ENCODE data around the gene CLEC17A.
"Not testable (repeated sequence)": the region's sequence is repeated elsewhere in the genome, so short reads cannot be mapped to it uniquely, and the experiment has no call there.

CLEC17A gene

DNA sequence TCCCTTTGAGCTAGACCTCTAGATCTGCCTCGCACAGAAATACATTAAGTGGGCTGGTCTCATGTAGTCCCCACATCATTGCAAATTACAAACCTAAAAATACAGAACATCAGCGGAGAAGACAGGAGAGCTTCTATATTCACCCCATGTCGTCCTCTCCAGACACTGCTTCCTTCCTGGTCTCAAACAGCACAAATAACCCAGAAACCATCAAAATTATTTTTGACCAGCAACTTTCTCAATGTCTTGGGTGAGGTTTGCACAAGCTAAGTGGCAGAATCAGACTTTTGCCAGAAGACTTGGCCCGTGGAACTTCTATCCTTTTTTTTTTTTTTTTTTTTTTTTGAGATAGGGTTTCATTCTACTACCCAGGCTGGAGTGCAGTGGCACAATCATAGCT is 28.2 kb downstream of the CLEC17A start:
- TF ChIP-seq, protein P1, sequence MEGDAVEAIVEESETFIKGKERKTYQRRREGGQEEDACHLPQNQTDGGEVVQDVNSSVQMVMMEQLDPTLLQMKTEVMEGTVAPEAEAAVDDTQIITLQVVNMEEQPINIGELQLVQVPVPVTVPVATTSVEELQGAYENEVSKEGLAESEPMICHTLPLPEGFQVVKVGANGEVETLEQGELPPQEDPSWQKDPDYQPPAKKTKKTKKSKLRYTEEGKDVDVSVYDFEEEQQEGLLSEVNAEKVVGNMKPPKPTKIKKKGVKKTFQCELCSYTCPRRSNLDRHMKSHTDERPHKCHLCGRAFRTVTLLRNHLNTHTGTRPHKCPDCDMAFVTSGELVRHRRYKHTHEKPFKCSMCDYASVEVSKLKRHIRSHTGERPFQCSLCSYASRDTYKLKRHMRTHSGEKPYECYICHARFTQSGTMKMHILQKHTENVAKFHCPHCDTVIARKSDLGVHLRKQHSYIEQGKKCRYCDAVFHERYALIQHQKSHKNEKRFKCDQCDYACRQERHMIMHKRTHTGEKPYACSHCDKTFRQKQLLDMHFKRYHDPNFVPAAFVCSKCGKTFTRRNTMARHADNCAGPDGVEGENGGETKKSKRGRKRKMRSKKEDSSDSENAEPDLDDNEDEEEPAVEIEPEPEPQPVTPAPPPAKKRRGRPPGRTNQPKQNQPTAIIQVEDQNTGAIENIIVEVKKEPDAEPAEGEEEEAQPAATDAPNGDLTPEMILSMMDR (conservative IDR thresholded peaks at IDR 0.05) = no peak
- no peak overlapping the region for H3K27ac ChIP-seq

DNA sequence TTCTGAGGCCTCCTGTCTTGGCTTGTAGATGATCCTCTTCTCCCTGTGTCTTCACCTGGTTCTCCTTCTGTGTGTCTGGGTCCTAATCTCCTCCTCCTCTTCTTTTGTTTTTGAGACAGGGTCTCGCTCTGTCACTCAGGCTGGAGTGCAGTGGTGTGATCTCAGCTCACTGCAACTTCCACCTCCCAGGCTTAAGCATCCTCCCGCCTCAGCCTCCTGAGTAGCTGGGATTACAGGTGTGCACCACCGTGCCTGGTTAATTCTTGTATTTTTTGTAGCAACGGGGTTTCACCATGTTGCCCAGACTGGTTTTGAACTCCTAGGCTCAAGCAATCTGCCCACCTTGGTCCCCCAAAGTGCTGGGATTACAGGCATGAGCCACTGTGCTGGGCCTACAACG is 29.4 kb downstream of the CLEC17A start:
- not testable (repeated sequence) for H3K27ac ChIP-seq

DNA sequence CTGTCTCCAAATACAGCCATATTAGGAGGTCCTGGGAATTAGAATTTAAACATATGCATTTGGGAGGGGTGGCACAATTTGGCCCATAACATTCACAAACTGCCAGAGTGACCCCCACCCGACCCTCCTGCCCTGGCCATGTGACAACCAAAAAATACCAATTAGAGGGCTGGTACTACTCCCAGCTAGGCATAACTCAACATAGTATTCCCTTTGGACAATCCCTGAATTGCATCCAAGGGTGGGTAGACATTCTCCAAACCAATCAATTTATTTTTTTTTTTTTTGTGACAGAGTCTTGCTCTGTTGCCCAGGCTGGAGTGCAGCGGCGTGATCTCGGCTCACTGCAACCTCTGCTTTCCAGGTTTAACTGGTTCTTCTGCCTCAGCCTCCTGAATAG is 29.8 kb downstream of the CLEC17A start:
- TF ChIP-seq, protein P1 (conservative IDR thresholded peaks at IDR 0.05) = no peak
- H3K27ac ChIP-seq = no peak overlapping the region

DNA sequence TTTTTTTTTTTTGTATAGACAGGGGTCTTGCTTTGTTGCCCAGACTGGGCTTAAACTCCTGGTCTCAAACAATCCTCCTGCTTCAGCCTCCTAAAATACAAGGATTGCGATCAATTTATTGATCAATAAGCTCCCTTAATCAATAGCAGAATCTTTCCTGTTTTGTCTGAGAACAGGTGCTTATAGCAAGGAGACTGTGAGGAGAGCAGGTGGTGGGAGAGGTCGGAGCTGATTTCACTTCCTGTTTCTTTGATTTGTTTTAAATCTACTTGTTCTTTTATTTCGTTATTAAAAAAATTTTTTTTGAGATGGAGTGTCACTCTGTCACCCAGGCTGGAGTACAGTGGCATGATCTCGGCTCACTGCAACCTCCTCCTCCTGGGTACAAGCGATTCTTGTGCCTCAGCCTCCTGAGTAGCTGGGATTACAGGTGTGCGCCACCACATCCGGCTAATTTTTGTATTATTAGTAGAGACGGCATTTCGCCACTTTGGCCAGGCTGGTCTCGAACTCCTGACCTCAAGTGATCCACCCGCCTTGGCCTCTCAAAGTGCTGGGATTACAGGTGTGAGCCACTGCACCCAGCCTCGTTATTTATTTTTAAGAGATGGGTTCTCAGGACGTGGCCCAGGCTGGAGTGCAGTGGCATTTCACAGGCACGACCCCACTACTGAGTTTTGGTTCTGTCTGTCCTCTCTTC is 30.7 kb downstream of the CLEC17A start:
- not testable (repeated sequence) for H3K27ac ChIP-seq

DNA sequence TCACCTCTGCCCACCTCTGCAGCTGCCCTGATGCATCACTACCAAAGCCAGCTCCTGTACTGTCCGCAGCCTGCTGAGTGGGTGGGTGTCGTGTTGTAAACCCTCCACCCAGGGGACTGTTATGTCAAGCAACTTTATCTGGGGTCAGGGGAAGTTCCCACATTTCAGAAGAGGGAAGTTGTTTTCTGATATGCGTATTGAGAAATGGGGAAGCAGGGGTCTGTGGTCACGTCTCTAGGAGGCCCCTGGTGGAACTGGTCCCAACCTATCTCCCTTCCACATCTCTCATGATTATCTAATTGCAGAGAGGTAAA is 31.2 kb downstream of the CLEC17A start:
- TF ChIP-seq, protein P1 (conservative IDR thresholded peaks at IDR 0.05) = no peak
- H3K27ac ChIP-seq = no peak overlapping the region

DNA sequence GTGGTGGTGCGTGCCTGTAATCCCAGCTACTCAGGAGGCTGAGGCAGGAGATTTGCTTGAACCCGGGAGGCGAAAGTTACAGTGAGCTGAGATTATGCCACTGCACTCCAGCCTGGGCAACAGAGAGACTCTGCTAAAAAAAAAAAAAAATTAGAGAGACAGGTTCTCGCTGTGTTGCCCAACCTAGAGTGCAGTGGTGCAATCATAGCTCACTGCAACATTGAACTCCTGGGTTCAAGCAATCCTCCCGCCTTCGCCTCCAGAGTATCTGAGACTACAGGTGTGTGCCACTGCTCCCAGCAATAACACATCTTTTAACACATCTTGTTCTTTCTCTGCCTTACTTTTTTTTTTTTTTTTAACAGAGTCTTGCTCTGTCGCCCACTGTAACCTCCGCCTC is 32.7 kb downstream of the CLEC17A start:
- H3K27ac ChIP-seq = no peak overlapping the region
- TF ChIP-seq, protein P1 (conservative IDR thresholded peaks at IDR 0.05) = no peak

DNA sequence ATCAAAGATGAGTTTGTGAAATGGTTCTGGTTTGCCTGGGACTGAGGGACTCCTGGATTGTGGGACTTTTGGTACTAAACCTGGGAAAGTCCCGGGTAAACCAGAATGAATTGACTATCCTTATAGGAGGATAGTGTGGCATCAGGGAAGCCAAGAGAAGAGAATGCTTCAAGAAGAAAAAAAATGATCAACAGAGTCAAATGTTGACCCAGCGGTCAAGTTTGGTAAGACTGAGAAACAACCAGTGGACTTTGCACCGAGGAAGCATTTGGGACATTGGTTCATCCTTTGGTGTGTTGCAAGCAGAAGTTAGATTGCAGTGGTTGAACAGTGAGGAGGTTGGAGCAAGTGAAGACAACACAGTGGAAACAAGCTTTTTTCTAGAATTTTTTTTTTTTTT is 33.5 kb downstream of the CLEC17A start:
- H3K27ac ChIP-seq = no peak overlapping the region
- TF ChIP-seq, protein P1 (conservative IDR thresholded peaks at IDR 0.05) = no peak

DNA sequence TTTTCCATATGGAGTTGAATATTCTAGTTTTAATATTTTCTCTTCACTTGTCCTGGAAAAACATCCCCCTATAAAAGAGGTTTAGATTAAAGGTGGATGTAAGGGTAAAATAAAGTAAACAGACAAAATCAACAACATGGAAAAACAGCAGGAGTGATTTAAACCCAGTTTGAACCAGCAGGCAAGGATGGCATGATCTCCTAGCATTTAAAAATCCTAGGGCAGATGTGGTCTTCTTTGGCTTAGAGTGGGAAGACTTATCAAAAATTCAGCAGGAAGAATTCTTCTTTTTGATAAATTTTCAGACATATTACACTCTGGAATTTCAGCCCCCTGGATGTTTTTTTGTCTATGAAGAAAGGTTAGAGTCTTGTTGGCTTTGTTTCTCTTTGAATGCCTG is 36.5 kb downstream of the CLEC17A start:
- TF ChIP-seq, protein P1 (conservative IDR thresholded peaks at IDR 0.05) = no peak
- no peak overlapping the region for H3K27ac ChIP-seq

DNA sequence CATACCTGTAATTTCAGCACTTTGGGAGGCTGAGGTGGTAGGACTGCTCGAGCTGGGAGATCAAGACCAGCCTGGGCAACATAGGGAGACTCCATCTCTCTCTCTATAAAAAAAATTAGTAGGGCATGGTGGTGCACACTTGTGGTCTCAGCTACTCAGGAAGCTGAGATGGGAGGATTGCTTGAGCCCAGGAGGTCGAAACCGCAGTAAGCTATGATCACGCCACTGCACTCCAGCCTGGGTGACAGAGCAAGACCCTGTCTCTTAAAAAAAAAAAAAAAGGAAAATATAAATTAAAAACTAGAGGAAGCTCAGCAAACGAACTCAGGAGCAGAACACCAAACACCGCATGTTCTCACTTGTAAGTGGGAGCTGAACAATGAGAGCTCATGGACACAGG is 41.6 kb downstream of the CLEC17A start:
- H3K27ac ChIP-seq = not testable (repeated sequence)

Data from VCaP (cell line).